Renal pelvis (tissue), 4 donors: ENCODE data around the gene CHRM2. TPM values are rescaled to one million over a fixed set of nuclear protein-coding genes. Genes with fewer than 3 reads are reported as not detected.

Experiments used
- DNase-seq: peaks from one replicate; pipeline ENCODE4 v3.0.0-alpha.2; 2013
- polyA plus RNA-seq, 3 donors: library from polyadenylated mRNA; unstranded; fragments of 120-200 nt; gene quantifications; one replicate each; pipeline ENCODE4 v1.2.1, GENCODE V29; 2013; ENCODE audit not compliant: insufficient read length in 3 of 3

Gene CHRM2
- polyA plus RNA-seq, 3 donors, result 2.1 to 2.9 (median 2.4) TPM

DNA sequence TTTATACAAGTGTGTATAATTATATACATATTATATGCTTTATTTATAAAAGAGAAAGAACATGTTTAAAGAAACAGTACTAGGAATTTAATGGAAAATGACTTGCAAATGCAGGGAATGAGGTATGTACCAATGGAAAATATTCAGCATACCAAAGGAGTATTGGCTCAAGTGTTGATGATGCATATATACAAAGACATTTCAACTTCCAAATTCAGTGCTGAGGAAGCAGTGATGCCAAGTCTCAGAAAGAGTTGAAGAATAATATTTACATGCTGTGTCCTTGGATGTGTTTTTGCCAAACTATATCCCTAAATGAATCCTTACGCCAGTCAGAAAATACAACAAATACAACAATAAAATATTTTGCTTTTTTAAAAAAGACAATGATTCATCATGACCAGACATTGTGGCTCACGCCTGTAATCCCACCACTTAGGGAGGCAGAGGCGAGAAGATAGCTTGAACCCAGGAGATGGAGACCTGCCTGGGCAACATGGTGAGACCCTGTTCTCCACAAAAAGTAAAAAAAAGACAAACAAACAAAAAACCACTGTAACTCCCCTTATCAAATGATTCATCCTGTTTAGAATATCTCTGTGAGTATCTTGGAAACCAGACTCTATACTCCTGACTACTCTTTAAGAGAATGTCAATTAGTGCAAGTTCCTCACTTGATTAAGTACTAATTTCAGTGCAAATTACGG lies 157.2 kb downstream of the CHRM2 start:
- no peak for DNase-seq

DNA sequence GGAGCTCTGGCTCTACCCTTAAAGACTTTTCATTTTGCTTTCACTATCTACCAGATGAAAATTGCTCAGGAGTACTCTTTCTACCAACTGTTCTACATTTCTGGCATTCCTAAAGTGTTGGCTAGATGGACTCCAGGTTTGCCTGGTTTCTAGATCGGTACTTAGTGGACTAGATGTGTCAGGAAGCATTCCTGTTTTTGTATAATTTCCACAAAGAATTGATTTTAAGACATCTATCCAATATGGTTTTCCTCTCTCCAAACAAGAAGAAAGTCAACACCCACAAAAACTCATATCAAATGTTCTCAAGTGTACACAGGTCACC lies 157.7 kb downstream of the CHRM2 start:
- no peak for DNase-seq

DNA sequence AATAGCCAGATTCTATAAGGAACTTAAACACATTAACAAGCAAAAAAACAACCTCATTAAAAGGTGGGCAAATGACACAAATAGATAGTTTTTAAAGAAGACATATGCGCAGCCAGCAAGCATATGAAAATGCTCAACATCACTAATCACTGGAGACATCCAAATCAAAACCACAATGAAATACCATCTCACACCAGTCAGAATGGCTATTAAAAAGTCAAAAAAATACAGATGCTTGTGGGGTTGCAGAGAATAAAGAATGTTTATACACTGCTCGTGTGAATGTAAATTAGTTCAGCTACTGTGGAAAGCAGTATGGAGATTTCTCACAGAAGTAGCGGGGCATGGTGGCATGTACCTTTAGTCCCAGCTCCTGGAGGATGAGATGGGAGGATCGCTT lies 164.0 kb downstream of the CHRM2 start:
- no peak for DNase-seq

GRCh38 chr7:137036768-137037167 lies 168.3 kb downstream of the CHRM2 start:
- no peak for DNase-seq

DNA sequence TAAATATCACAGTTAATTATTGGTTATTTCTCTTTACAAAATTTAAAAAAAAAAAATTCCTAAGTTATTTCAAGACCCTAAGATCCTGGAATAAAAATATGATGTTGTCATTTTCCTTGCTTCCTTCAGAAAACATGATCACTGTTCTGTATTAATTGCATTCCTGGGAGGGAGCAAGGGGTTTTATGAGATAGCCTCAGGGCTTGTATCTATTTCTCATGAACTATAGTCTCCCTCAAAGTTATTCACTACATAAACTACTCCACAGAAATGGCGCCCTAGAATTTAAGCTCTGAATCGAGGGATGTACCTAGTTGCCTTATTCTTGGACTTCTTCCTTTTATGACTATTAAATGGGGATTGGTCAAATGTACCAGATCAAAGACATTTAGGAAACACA lies 170.3 kb downstream of the CHRM2 start:
- DNase-seq, result no peak

DNA sequence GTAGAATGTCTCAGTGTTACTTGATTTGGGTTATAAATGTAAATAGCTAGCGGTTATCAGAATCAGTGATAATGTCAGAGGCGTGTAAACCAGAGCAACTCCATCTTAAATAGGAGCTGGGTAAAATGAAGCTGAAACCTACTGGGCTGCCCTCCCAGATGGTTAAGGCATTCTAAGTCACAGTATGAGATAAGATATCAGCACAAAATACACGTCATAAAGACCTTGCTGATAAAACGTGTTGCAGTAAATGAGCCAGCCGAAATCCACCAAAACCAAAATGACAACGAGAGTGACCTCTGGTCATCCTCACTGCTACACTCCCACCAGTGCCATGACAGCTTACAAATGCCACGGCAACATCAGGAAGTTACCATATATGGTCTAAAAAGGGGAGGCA lies 172.3 kb downstream of the CHRM2 start:
- DNase-seq, result no peak

GRCh38 chr7:137045573-137045972 lies 177.1 kb downstream of the CHRM2 start:
- no peak for DNase-seq

GRCh38 chr7:137069249-137069963 lies 201.0 kb downstream of the CHRM2 start:
- DNase-seq, result no peak
